Coronary artery (tissue), 2 donors: ENCODE measurements around the gene CPSF4.
"Not testable (repeated sequence)": the region's sequence is repeated elsewhere in the genome, so short reads cannot be mapped to it uniquely, and the experiment has no call there.

Experiments used
- DNase-seq: peaks from one replicate; pipeline ENCODE4 v3.0.0-alpha.2; 2017; ENCODE audit warnings: low spot score
- H3K27ac ChIP-seq, 2 donors: fragments of 200-600 bp; sonication (generic); one replicate each; pipeline ENCODE4 v1.5.1; 2016 to 2019
- H3K4me3 ChIP-seq: fragments of 200-600 bp; sonication (generic); 2 replicates; pipeline ENCODE4 v1.5.1; 2016; ENCODE audit warnings: mild to moderate bottlenecking, moderate library complexity
- TF ChIP-seq, protein P1 (sequence below): fragments of 200-600 bp; sonication (generic); IDR thresholded peaks from one replicate; pipeline ENCODE4 v1.5.1; 2019; ENCODE audit warnings: antibody characterized with exemption

Gene CPSF4

DNA sequence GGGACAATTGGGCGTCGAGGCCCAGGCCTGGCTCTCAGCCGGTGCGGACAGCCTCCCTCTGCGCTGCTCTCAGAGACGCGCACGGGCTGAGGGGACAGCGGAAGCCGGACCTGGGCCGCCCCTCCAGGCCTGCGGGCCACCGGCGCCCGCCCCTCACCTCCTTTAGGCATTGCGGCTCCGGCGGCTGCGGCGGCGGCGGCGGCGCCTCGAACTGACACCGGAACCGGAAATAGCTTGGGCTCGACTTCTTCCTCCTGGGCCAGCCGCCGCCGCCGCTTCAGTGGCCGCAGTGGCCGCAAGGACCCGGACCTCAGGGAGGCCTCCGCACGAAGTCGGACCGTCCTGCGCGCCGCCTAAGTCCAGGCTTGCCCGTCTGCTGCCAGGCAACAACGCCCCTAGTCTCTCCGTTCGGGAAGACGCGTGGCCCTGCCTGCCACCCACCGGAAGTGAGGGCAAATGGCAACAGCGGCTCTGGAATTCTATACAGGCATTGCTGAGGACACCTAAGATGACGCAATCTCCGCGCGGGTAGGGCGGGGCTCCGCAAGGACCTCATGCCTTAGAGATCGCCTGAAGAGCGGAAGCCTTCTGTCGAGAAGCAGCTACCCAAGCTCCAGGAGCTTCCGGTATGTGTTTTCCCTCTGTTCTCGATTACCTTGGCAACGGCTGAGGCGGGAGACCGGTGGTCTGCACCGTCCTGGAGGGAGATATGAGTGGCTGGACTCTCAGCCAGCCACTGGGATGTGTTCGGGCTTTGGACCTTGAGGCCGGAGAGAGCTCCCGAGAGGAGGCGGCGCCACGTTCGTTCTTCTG lies 30.2 kb upstream of the CPSF4 start, which contains the start of the genes BUD31 and PDAP1:
Gene BUD31, plus strand, starts transcription at position 591 of the 813 bp plus-strand sequence. CDS start 2,124 bp downstream, outside the sequence.
Gene PDAP1, minus strand, starts transcription at position 219 of the 813 bp plus-strand sequence. Its CDS starts 49 bp downstream, at position 170.
- Histone ChIP-seq H3K4me3 (peak within 1 kb of the TSS; percentile 96), H3K27ac (peak within 1 kb of the TSS; percentile 86 to 95)
- peak; percentile 97 for DNase-seq
- TF ChIP-seq, protein P1, sequence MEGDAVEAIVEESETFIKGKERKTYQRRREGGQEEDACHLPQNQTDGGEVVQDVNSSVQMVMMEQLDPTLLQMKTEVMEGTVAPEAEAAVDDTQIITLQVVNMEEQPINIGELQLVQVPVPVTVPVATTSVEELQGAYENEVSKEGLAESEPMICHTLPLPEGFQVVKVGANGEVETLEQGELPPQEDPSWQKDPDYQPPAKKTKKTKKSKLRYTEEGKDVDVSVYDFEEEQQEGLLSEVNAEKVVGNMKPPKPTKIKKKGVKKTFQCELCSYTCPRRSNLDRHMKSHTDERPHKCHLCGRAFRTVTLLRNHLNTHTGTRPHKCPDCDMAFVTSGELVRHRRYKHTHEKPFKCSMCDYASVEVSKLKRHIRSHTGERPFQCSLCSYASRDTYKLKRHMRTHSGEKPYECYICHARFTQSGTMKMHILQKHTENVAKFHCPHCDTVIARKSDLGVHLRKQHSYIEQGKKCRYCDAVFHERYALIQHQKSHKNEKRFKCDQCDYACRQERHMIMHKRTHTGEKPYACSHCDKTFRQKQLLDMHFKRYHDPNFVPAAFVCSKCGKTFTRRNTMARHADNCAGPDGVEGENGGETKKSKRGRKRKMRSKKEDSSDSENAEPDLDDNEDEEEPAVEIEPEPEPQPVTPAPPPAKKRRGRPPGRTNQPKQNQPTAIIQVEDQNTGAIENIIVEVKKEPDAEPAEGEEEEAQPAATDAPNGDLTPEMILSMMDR, result no peak

DNA sequence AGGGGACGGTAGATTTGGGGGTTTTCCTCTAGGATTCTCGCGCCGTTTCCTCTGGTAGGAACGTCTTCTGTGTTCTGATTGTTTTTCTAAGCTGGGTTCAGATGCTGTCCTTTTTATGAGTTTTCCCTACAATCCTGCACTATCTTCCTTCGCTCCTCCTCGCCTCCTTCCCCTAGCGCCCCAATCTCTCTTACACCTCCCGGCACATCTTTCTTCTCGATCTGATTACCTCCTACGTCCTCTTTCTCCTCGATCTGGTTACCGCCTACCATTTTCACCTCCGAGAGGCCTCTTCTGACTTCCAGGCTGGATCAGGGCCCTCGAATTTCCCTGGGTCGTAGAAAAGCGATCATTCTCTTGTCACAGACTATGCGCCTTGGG lies 29.6 kb upstream of the CPSF4 start:
- peak overlapping the region; percentile 96 for H3K4me3 ChIP-seq
- peak overlapping the region; percentile 86 to 95 for H3K27ac ChIP-seq
- TF ChIP-seq, protein P1, result no peak
- no peak for DNase-seq

DNA sequence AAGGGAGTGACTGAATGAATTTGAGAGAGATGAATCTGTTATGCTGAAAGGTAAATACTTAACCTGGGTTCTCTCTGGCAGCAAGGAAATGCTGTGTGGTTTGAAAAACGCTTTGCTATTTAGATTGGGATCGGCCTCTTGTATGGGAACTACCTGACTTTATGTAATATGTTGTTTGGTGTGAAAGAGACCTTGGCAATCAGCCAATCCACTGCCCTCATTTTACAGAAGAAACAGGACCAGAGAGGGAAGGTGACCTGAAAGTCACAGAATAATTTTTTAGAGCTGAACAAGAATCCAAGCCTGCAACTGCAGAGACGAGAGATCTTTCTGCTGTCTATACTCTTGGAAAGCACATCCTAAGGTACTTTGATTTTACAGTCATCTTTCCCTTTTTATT lies 28.9 kb upstream of the CPSF4 start:
- Histone ChIP-seq H3K27ac (peak overlapping the region; percentile 86 to 95), H3K4me3 (peak overlapping the region; percentile 96)
- TF ChIP-seq, protein P1, result no peak
- no peak for DNase-seq

DNA sequence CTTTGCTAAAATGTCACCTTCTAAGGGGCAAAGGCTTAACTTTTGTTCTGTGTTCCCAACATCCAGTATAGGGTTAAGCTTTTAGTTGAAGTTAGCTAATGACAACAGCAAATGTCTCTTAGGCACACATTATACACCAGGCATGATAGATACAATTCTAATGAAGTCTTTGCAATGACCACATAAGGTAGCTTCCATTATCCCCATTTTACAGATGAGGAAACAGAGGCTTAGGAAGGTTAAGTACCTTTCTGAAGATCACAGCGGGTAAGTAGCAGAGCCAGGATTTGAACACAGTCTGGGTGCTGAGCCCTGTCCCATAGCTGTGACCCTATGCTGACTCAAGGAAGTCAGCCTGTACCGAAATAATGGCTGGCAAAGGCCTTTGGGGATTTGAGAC lies 28.1 kb upstream of the CPSF4 start:
- H3K27ac ChIP-seq, result no peak overlapping the region
- TF ChIP-seq, protein P1, result no peak
- H3K4me3 ChIP-seq, result no peak overlapping the region
- DNase-seq, result no peak

DNA sequence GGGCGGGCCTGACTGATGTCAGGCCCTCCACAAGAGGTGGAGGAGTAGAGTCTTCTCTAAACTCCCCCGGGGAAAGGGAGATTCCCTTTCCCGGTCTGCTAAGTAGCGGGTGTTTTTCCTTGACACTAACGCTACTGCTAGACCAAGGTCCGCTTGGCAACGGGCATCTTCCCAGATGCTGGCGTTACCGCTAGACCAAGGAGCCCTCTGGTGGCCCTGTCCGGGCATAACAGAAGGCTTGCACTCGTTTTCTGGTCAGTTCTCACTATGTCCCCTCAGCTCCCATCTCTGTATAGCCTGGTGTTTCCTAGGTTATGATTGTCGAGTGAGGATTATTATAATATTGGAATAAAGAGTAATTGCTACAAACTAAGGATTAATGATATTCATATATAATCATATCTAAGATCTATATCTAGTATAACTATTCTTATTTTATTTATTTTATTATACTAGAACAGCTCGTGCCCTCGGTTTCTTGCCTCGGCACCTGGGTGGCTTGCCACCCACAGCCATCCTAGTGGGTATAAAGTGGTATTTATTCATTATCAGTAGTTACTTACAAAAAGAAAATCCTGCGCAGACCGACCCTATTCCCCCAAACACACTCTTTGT lies 23.1 kb upstream of the CPSF4 start:
- TF ChIP-seq, protein P1, result peak; percentile 58
- not testable (repeated sequence) for DNase-seq, H3K4me3 ChIP-seq, H3K27ac ChIP-seq

DNA sequence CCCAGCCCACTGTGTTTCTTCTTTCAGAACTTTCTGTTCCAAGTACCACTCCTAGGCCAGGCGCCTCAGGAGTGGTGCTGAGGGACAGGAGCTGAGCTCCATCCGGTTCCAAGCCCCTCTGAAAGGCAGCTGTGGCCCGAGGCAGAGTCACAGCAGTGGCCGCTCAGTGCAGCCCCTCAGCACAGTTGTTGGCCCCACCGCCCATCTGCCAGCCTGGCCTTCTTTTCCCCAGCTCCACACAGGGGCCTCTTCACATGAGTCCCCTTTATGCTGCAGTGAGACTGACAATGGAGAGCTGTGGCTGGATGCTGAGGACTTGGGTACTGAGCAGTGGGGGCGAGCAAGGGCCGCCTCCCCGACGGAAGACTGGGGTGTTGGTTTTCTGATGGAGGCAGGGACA lies 20.5 kb upstream of the CPSF4 start:
- DNase-seq, result no peak
- Histone ChIP-seq H3K4me3 (no peak overlapping the region), H3K27ac (no peak overlapping the region)
- TF ChIP-seq, protein P1, result no peak
